ENCODE results near the gene CFTR. TPM values are rescaled to one million over a fixed set of nuclear protein-coding genes. Genes with fewer than 3 reads are reported as not detected.

Gene CFTR
- total and polyA plus RNA-seq, 2 of the 8 experiments (the other 6 are each of a cell fraction or from before 2014, with no cell fraction given) = 1.2 to 1.6 TPM

DNA sequence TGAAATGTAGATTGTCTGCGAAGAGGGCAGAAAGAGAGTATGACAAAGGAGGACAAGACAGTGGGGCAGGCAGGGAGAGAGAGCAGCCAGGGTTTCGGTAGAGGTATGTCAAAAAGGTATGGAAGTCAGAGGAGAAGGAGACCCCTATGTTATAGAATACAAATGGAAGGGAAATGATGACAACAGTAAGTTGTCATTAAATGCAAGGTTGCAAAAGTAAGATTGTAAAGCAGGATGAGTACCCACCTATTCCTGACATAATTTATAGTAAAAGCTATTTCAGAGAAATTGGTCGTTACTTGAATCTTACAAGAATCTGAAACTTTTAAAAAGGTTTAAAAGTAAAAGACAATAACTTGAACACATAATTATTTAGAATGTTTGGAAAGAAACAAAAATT lies 126.3 kb downstream of the CFTR start:
- no peaks in the 10 kb centered on the region for H3K27me3 ChIP-seq (replicated peaks in 1 of 4; ENCODE audit: control insufficient read depth in 3 of 4, extremely low read depth in 1 of 4, insufficient read depth in 3 of 4, low read length in 3 of 4)

More for the DNA sequence above, 126.3 kb downstream of the CFTR start:
- Histone ChIP-seq H3K4me3 (ENCODE audit: extremely low read depth in 1 of 4, insufficient read depth in 2 of 4, low read depth in 3 of 4, low read length in 4 of 4) (no peak overlapping the region), H3K23me2 (ENCODE audit: low read depth, low read length) (no peaks in the 10 kb centered on the region), H2AFZ (ENCODE audit: low read length) (no peak overlapping the region), H4K91ac (replicated peaks; ENCODE audit: insufficient read length, low read length) (no peak overlapping the region), H3K4me2 (ENCODE audit: insufficient read depth in 1 of 2, low read depth in 2 of 2, low read length in 2 of 2) (no peak overlapping the region), H3K4ac (replicated peaks; ENCODE audit: insufficient read length, low read depth, low read length) (no peak overlapping the region), H2BK12ac (ENCODE audit: low read depth, low read length) (no peak overlapping the region), H2AK5ac (ENCODE audit: low read depth, low read length) (no peak overlapping the region), H4K5ac (ENCODE audit: insufficient read length, low read depth, low read length) (no peak overlapping the region), H3K27ac (ENCODE audit: low read depth, low read length) (no peak overlapping the region), H2BK15ac (ENCODE audit: low read length) (no peak overlapping the region), H4K8ac (ENCODE audit: extremely low read depth, insufficient read depth, low read length) (no peak overlapping the region), H3K4me1 (replicated peaks in 1 of 4; ENCODE audit: control insufficient read depth in 3 of 4, insufficient read depth in 4 of 4, low read length in 3 of 4) (no peaks in the 10 kb centered on the region), H3K56ac (replicated peaks; ENCODE audit: insufficient read length, low read depth, low read length) (no peak overlapping the region), H3K79me2 (ENCODE audit: control insufficient read depth in 1 of 2, insufficient read depth in 2 of 2, low read length in 2 of 2) (no peaks in the 10 kb centered on the region), H3K18ac (ENCODE audit: extremely low read depth, low read length) (no peak overlapping the region), H3K9me3 (ENCODE audit: insufficient read depth in 2 of 2, low read depth in 1 of 2, low read length in 1 of 2) (no peaks in the 10 kb centered on the region), H2BK5ac (ENCODE audit: low read depth, low read length) (no peak overlapping the region), H2BK20ac (ENCODE audit: low read length) (no peak overlapping the region), H4K20me1 (replicated peaks in 1 of 2; ENCODE audit: control insufficient read depth in 1 of 2, insufficient read depth in 2 of 2, low read length in 2 of 2) (no peaks in the 10 kb centered on the region), H3K36me3 (ENCODE audit: control insufficient read depth in 2 of 4, insufficient read depth in 4 of 4, low read length in 3 of 4) (no peaks in the 10 kb centered on the region), H2BK120ac (replicated peaks; ENCODE audit: low read depth, low read length) (no peak overlapping the region), H3K79me1 (ENCODE audit: low read depth, low read length) (no peaks in the 10 kb centered on the region), H3K14ac (ENCODE audit: insufficient read length) (no peak overlapping the region), H3K23ac (ENCODE audit: insufficient read length) (no peak overlapping the region), H3K9ac (replicated peaks in 1 of 4; ENCODE audit: extremely low read depth in 1 of 4, low read depth in 3 of 4, low read length in 3 of 4) (no peak overlapping the region)
- TF ChIP-seq EP300 (IDR thresholded peaks at IDR 0.05; ENCODE audit: borderline replicate concordance in 1 of 2, low read depth in 2 of 2, low read length in 2 of 2) (no peak), JUN (IDR thresholded peaks at IDR 0.05; ENCODE audit: low read depth, low read length) (no peak), CTBP2 (IDR thresholded peaks at IDR 0.05; ENCODE audit: borderline replicate concordance, insufficient read depth, insufficient read length, low read length) (no peak), RXRA (IDR thresholded peaks at IDR 0.05; ENCODE audit: insufficient read depth, low read depth, low read length) (no peak), CBX5 (IDR thresholded peaks at IDR 0.05; ENCODE audit: low read depth, low read length) (no peak), KDM4A (IDR thresholded peaks at IDR 0.05; ENCODE audit: low read depth, low read length, severe bottlenecking) (no peak), GABPA (IDR thresholded peaks at IDR 0.05; ENCODE audit: borderline replicate concordance, insufficient read depth, low read length) (no peak)
- no peak for DNase-seq (ENCODE audit: low read depth in 1 of 2, low spot score in 2 of 2)
- 87% methylated on average over 3 of the region's 3 CpGs; no CpG with 5 or more reads in 1 of the 2 experiments for WGBS, 2 experiments (ENCODE audit: extremely low coverage in 1 of 2, insufficient coverage in 1 of 2, insufficient read length in 1 of 2, insufficient replicate concordance in 2 of 2, low coverage in 1 of 2, low lambda C conversion rate in 2 of 2, missing lambda C conversion rate in 1 of 2)
- POLR2A ChIA-PET (ENCODE audit: partially characterized antibody) = no interaction called here
- no peak for FAIRE-seq
- CTCF ChIA-PET (ENCODE audit: partially characterized antibody) = no interaction called here
